Nephron (organoid): ENCODE results near the gene GPR176.

Source experiments
- H3K27ac Mint-ChIP-seq, 3 experiments: 2 replicates each; pipeline ENCODE4 v1.8.0; 2020; ENCODE audit warnings: mixed read lengths in 3 of 3, mild to moderate bottlenecking in 2 of 3, moderate library complexity in 1 of 3
- H3K27me3 Mint-ChIP-seq: 2 replicates; pipeline ENCODE4 v1.8.0; 2021; ENCODE audit warnings: low read depth, mild to moderate bottlenecking, moderate library complexity, mixed read lengths
- H3K36me3 Mint-ChIP-seq: 2 replicates; pipeline ENCODE4 v1.8.0; 2020; ENCODE audit warnings: low read depth, mixed read lengths
- H3K4me1 Mint-ChIP-seq: 2 replicates; pipeline ENCODE4 v1.8.0; 2020; ENCODE audit warnings: mixed read lengths
- H3K4me3 Mint-ChIP-seq, 3 experiments: 2 replicates each; pipeline ENCODE4 v1.8.0; 2020; ENCODE audit warnings: mild to moderate bottlenecking in 3 of 3, mixed read lengths in 3 of 3, moderate library complexity in 2 of 3
- H3K9me3 Mint-ChIP-seq: 2 replicates; pipeline ENCODE4 v1.8.0; 2020; ENCODE audit warnings: mixed read lengths
- TF ChIP-seq, protein P1 (sequence below), 3 experiments: fragments of 200-600 bp; sonication (generic); IDR thresholded peaks; one replicate each; pipeline ENCODE4 v1.5.0; 2021; ENCODE audit warnings: antibody characterized with exemption in 3 of 3; ENCODE audit not compliant: unreplicated experiment in 3 of 3

Gene GPR176

GRCh38 chr15:39756806-39757522 is 163.1 kb downstream of the GPR176 start:
- TF ChIP-seq, protein P1, sequence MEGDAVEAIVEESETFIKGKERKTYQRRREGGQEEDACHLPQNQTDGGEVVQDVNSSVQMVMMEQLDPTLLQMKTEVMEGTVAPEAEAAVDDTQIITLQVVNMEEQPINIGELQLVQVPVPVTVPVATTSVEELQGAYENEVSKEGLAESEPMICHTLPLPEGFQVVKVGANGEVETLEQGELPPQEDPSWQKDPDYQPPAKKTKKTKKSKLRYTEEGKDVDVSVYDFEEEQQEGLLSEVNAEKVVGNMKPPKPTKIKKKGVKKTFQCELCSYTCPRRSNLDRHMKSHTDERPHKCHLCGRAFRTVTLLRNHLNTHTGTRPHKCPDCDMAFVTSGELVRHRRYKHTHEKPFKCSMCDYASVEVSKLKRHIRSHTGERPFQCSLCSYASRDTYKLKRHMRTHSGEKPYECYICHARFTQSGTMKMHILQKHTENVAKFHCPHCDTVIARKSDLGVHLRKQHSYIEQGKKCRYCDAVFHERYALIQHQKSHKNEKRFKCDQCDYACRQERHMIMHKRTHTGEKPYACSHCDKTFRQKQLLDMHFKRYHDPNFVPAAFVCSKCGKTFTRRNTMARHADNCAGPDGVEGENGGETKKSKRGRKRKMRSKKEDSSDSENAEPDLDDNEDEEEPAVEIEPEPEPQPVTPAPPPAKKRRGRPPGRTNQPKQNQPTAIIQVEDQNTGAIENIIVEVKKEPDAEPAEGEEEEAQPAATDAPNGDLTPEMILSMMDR (IDR thresholded peaks at IDR 0.05; ENCODE audit: unreplicated experiment in 3 of 3): peak; percentile 78 to 94 (median 94)
- no peaks in the 10 kb centered on the region for H3K36me3 Mint-ChIP-seq
- H3K27me3 Mint-ChIP-seq: no peaks in the 10 kb centered on the region
- H3K4me1 Mint-ChIP-seq: peaks cover 9% of the 10 kb centered on the region
- peak overlapping the region in 2 of 3 experiments; percentile 62 to 80 for H3K27ac Mint-ChIP-seq
- peaks cover 3% of the 10 kb centered on the region for H3K9me3 Mint-ChIP-seq
- no peak overlapping the region for H3K4me3 Mint-ChIP-seq

DNA sequence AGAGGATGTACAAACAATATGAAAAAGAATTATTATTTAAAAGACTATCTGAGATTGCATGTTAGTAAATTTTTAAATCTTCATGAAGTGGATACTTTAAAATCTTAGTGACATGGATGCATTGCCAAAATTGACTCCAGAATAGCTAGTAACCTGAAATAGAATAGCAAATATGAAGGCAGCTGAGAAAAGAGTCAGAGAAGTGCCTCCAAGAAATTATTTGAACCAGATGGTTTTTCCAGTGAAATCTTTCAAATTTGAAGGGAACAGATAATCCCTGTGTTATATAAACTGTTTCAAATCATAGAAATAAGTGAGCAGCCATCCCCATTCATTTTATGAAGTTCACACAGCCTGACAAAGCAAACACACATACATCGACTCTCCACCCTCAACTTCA is 167.1 kb downstream of the GPR176 start:
- H3K36me3 Mint-ChIP-seq: no peaks in the 10 kb centered on the region
- H3K27me3 Mint-ChIP-seq: no peaks in the 10 kb centered on the region
- TF ChIP-seq, protein P1 (IDR thresholded peaks at IDR 0.05; ENCODE audit: unreplicated experiment in 3 of 3): no peak
- H3K4me1 Mint-ChIP-seq: peaks cover 9% of the 10 kb centered on the region
- peaks cover 5% of the 10 kb centered on the region for H3K9me3 Mint-ChIP-seq
- no peak overlapping the region for H3K4me3 Mint-ChIP-seq
- peak overlapping the region in 1 of 3 experiments; percentile 56 for H3K27ac Mint-ChIP-seq

DNA sequence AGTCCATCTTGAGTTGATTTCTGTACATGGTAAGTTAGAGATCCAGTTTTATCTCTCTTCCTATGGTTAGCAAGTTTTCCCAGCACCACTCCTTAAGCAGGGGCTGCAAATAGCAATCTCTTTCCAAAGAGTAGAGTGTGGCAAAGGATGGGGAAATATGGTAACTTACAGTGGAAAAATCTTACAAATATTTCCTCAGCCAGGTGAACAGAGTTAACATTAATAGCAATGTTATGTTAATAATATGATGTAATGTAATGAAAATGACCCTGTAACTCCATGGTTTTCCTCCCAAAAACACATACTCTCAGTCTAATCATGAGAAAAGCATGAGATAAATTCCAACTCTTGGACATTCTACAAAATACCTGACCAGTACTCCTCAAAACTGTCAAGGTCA is 167.8 kb downstream of the GPR176 start:
- H3K4me1 Mint-ChIP-seq: peaks cover 9% of the 10 kb centered on the region
- H3K9me3 Mint-ChIP-seq: peaks cover 5% of the 10 kb centered on the region
- H3K27me3 Mint-ChIP-seq: no peaks in the 10 kb centered on the region
- H3K4me3 Mint-ChIP-seq: no peak overlapping the region
- no peaks in the 10 kb centered on the region for H3K36me3 Mint-ChIP-seq
- TF ChIP-seq, protein P1 (IDR thresholded peaks at IDR 0.05; ENCODE audit: unreplicated experiment in 3 of 3): no peak
- H3K27ac Mint-ChIP-seq: no peak overlapping the region
